IPS-20b (cell line): ENCODE data around the gene PRAMEF17.
"Not testable (repeated sequence)": the region's sequence is repeated elsewhere in the genome, so short reads cannot be mapped to it uniquely, and the experiment has no call there.

Source experiments
- H3K27ac ChIP-seq: one replicate; pipeline ENCODE4 v1.5.1; 2013; ENCODE audit warnings: low read length
- H3K27me3 ChIP-seq: 2 replicates; pipeline ENCODE4 v1.6.1; 2013; ENCODE audit warnings: mild to moderate bottlenecking, low read length, inconsistent platforms; ENCODE audit not compliant: insufficient read depth
- H3K36me3 ChIP-seq: 2 replicates; pipeline ENCODE4 v1.6.1; 2013; ENCODE audit warnings: low read depth, mild to moderate bottlenecking, inconsistent platforms, low read length, moderate library complexity; ENCODE audit not compliant: insufficient read depth
- H3K4me1 ChIP-seq: 2 replicates; pipeline ENCODE4 v1.6.1; 2013; ENCODE audit warnings: mild to moderate bottlenecking, control low read depth, inconsistent platforms, low read length, moderate library complexity; ENCODE audit not compliant: insufficient read depth
- H3K4me3 ChIP-seq: 2 replicates; pipeline ENCODE4 v1.5.1; 2013; ENCODE audit warnings: mild to moderate bottlenecking, low read length, inconsistent platforms
- H3K9ac ChIP-seq: 2 replicates; pipeline ENCODE4 v1.6.1; 2013; ENCODE audit warnings: low read depth, mild to moderate bottlenecking, inconsistent platforms, low read length, moderate library complexity
- H3K9me3 ChIP-seq: 2 replicates; pipeline ENCODE4 v1.6.1; 2013; ENCODE audit warnings: mild to moderate bottlenecking, low read depth, low read length, inconsistent platforms; ENCODE audit not compliant: insufficient read depth

Gene PRAMEF17

DNA sequence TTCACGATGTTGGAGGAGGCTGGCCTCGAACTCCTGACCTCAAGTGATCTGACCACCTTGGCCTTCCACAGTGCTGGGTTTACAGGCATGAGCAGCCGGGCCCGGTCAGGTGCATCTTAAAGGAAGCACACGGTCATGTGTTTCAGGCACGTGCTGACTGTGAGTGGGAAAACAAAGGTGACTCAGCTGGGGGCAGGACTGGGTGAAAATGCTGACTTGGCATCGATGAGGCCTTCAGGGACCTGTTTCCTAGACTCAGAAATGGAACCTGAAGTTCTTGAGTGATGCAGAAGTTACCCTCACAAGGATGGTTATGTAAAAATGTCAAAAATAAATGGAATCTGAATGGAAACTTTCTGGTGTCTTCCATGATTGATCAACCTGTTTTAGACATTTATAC lies 3.6 kb downstream of the PRAMEF17 start:
- not testable (repeated sequence) for H3K36me3 ChIP-seq, H3K4me3 ChIP-seq, H3K9ac ChIP-seq, H3K27ac ChIP-seq, H3K4me1 ChIP-seq, H3K27me3 ChIP-seq
- H3K9me3 ChIP-seq: peaks cover 64% of the 10 kb centered on the region

DNA sequence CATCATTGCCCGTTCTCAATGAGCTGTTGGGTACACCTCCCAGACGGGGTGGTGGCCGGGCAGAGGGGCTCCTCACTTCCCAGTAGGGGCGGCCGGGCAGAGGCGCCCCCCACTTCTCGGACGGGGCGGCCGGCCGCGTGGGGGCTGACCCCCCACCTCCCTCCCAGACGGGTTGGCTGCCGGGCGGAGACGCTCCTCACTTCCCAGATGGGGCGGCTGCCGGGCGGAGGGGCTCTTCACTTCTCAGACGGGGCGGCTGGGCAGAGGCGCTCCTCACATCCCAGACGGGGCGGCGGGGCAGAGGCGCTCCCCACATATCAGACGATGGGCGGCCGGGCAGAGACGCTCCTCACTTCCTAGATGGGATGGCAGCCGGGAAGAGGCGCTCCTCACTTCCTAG lies 5.3 kb downstream of the PRAMEF17 start:
- H3K9ac ChIP-seq, H3K4me3 ChIP-seq, H3K4me1 ChIP-seq, H3K27me3 ChIP-seq, H3K36me3 ChIP-seq, H3K27ac ChIP-seq: not testable (repeated sequence)
- peaks cover 71% of the 10 kb centered on the region for H3K9me3 ChIP-seq

DNA sequence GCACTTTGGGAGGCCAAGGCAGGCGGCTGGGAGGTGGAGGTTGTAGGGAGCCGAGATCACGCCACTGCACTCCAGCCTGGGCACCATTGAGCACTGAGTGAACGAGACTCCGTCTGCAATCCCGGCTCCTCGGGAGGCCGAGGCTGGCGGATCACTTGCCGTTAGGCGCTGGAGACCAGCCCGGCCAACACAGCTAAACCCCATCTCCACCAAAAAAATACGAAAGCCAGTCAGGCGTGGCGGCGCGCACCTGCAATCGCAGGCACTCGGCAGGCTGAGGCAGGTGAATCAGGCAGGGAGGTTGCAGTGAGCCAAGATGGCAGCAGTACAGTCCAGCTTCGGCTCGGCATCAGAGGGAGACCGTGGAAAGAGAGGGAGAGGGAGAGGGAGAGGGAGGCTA lies 5.9 kb downstream of the PRAMEF17 start:
- H3K9ac ChIP-seq, H3K27ac ChIP-seq, H3K27me3 ChIP-seq, H3K4me3 ChIP-seq, H3K36me3 ChIP-seq, H3K4me1 ChIP-seq: not testable (repeated sequence)
- peaks cover 72% of the 10 kb centered on the region for H3K9me3 ChIP-seq

DNA sequence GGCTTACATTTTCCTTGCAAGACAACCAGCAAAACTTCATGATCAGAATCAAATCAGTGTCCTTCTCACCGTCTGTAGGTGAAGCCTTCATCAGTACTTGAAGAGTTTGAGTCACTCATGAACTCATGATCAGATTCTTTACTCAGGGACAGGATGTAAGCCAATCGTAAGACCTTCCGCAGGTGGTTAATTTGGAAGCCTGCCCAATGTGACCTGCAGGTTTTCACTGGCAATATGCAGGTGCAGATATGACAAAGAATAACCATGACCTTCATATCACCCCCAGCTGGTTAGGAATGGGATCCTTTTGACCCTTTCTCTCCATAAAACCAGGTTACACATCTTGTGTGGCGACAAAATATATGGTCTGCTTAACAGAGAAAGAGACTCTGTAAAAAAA lies 18.4 kb downstream of the PRAMEF17 start:
- Histone ChIP-seq H3K9ac (no peak overlapping the region), H3K36me3 (no peaks in the 10 kb centered on the region), H3K9me3 (peaks cover 89% of the 10 kb centered on the region), H3K4me1 (no peaks in the 10 kb centered on the region), H3K27ac (no peak overlapping the region), H3K4me3 (no peak overlapping the region), H3K27me3 (no peaks in the 10 kb centered on the region)

DNA sequence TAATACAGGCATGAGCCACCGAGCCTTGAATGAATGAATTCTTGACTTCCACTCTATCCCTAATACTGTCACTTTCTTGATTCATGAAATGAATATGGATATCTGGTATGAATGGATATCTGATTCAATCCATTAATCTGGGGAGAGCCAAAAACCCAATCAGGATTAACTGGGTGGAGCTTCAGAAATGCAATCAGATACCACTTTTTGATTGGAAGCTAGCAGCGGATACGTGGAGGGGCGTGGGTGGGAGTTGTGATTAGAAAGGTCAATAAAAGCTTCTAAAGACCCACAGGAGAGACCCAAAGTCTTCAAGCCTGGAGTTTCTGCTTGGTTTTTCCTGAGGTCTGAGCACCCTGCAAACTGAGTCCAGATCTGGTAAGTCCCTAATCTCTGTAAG lies 20.7 kb downstream of the PRAMEF17 start, which contains the start of gene PRAMEF20:
TSS of gene PRAMEF20 (plus strand) at position 301 of the 400 bp plus-strand sequence. CDS start 5,905 bp downstream, outside the sequence.
- H3K4me1 ChIP-seq, H3K9ac ChIP-seq, H3K27me3 ChIP-seq, H3K4me3 ChIP-seq, H3K27ac ChIP-seq, H3K36me3 ChIP-seq: not testable (repeated sequence)
- peaks cover 83% of the 10 kb centered on the region for H3K9me3 ChIP-seq

DNA sequence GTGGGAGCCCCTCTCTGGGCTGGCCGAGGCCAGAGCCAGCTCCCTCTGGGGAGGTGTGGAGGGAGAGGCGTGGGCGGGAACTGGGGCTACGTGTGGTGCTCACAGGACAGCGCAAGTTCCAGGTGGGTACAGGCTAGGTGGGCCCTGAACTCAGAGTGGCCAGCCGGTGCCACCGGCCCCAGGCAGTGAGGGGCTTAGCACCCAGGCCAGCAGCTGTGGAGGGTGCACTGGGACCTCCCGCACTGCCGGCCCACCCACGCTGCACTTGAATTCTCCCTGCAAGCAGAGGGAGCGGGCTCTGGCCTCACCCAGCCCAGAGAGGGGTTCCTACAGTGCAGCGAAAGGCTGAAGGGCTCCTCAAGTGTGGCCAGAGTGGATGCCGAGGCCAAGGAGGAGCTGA lies 41.1 kb downstream of the PRAMEF17 start:
- no peaks in the 10 kb centered on the region for H3K27me3 ChIP-seq
- H3K4me1 ChIP-seq: no peaks in the 10 kb centered on the region
- H3K4me3 ChIP-seq: no peak overlapping the region
- H3K36me3 ChIP-seq: no peaks in the 10 kb centered on the region
- H3K9ac ChIP-seq: no peak overlapping the region
- H3K27ac ChIP-seq: no peak overlapping the region
- peaks cover 79% of the 10 kb centered on the region for H3K9me3 ChIP-seq

DNA sequence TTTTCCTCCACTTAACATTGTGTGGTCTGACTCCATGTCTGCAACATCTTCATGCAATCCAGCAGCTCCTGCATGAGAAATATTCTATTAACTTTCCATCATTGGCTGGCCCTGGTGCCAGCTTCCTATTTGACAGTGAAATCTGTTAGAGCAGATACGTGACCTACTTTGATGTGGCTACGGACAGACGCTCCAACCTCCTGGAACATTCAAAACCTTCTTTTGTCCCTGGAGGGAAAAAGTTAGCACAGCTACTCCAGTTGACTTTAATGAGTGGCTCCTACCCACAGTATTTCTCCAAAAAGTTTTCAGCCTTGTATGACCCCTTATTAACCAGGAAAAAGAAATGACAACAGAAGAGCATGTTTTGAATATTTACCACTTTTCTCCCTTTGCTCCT lies 42.8 kb downstream of the PRAMEF17 start:
- Histone ChIP-seq H3K4me3 (no peak overlapping the region), H3K36me3 (no peaks in the 10 kb centered on the region), H3K9ac (no peak overlapping the region), H3K27ac (no peak overlapping the region), H3K4me1 (no peaks in the 10 kb centered on the region), H3K27me3 (no peaks in the 10 kb centered on the region), H3K9me3 (peaks cover 81% of the 10 kb centered on the region)

DNA sequence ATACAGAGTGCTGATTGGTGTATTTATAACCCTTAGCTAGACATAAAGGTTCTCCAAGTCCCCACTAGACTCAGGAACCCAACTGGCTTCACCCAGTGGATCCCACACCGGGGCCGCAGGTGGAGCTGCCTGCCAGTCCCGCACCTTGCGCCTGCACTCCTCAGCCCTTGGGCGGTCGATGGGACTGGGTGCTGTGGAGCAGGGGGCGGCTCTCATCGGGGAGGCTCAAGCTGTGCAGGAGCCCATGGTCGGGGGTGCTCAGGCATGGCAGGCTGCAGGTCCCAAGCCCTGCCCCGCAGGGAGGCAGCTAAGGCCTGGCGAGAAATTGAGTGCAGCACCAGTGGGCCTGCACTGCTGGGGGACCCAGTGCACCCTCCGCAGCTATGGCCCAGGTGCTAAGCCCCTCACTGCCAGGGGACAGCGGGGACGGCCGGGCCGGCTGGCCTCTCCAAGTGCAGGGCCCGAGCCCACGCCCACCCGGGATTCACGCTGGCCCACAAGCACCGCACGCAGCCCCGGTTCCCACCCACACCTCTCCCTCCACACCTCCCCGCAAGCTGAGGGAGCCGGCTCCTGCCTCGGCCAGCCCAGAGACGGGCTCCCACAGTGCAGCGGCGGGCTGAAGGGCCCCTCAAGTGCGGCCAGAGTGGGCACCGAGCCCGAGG lies 44.4 kb downstream of the PRAMEF17 start:
- H3K9ac ChIP-seq, H3K4me1 ChIP-seq, H3K27ac ChIP-seq, H3K4me3 ChIP-seq, H3K27me3 ChIP-seq, H3K36me3 ChIP-seq: not testable (repeated sequence)
- H3K9me3 ChIP-seq: peaks cover 82% of the 10 kb centered on the region

DNA sequence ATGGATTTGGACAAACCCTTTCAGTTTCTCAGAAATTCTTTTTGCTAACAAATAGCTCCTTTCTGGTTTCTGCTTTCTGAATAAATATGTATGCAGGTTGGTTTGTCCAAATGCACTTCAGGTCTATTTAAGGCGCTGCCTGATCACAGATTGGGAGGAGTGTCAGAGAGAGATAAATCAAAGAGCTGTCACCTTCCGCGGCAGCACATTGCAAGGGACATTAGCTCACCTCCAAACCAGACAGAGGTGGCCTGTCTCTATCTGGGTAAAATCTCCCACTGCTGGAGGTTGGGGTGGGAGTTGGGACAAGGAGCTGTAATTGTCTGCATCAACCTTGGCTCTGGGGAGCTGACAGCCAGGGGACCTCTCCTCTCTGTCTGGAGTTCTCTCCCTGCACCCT lies 46.0 kb downstream of the PRAMEF17 start:
- no peak overlapping the region for H3K9ac ChIP-seq
- no peak overlapping the region for H3K27ac ChIP-seq
- no peaks in the 10 kb centered on the region for H3K4me1 ChIP-seq
- no peak overlapping the region for H3K4me3 ChIP-seq
- no peaks in the 10 kb centered on the region for H3K36me3 ChIP-seq
- peaks cover 68% of the 10 kb centered on the region for H3K9me3 ChIP-seq
- no peaks in the 10 kb centered on the region for H3K27me3 ChIP-seq

DNA sequence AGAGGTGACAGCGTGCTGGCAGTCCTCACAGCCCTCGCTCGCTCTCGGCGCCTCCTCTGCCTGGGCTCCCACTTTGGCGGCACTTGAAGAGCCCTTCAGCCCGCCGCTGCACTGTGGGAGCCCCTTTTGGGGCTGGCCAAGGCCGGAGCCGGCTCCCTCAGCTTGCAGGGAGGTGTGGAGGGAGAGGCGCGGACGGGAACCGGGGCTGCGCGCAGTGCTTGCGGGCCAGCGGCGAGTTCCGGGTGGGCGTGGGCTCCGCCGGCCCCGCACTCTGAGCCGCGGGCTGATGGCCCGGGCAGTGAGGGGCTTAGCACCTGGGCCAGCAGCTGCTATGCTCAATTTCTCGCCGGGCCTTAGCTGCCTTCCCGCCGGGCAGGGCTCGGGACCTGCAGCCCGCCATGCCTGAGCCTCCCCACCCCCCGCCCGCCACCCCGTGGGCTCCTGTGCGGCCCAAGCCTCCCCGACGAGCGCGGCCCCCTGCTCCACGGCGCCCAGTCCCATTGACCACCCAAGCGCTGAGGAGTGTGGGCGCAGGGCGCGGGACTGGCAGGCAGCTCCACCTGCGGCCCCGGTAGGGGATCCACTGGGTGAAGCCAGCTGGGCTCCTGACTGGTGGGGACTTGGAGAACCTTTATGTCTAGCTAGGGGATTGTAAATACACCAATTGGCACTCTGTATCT lies 49.8 kb downstream of the PRAMEF17 start:
- H3K27ac ChIP-seq, H3K27me3 ChIP-seq, H3K4me1 ChIP-seq, H3K4me3 ChIP-seq, H3K36me3 ChIP-seq, H3K9ac ChIP-seq: not testable (repeated sequence)
- H3K9me3 ChIP-seq: peaks cover 66% of the 10 kb centered on the region
